SK-N-SH (cell line): ENCODE measurements around the gene POLD3.

Experiments
- CHD2 ChIP-seq: fragments of 150-350 bp; IDR thresholded peaks from 2 replicates; pipeline ENCODE4 v1.6.1; 2018; ENCODE audit warnings: low read length; ENCODE audit not compliant: partially characterized antibody
- EP300 ChIP-seq, 2 experiments: IDR thresholded peaks; 2 replicates each; pipeline versions ENCODE4 v1.4.0 to v1.6.1; 2012; ENCODE audit warnings: borderline replicate concordance in 1 of 2, low read depth in 1 of 2, low read length in 1 of 2
- EZH2phosphoT487 ChIP-seq: fragments of 200-600 bp; sonication (generic); IDR thresholded peaks from 2 replicates; pipeline ENCODE4 v1.6.1; 2017; ENCODE audit warnings: low read depth, mixed run types, mild to moderate bottlenecking, antibody characterized with exemption, moderate library complexity, borderline replicate concordance
- RFX5 ChIP-seq: IDR thresholded peaks from 2 replicates; pipeline ENCODE4 v1.6.1; 2012; ENCODE audit warnings: mild to moderate bottlenecking, improper control_type of control experiment, low read length
- SIN3A ChIP-seq: IDR thresholded peaks from 2 replicates; pipeline ENCODE4 v1.6.1; 2012; ENCODE audit warnings: low read depth, mild to moderate bottlenecking, low read length, moderate library complexity, borderline replicate concordance
- TF ChIP-seq, protein P1 (sequence below): fragments of 200-600 bp; sonication (generic); IDR thresholded peaks from 2 replicates; pipeline ENCODE4 v1.6.1; 2017; ENCODE audit warnings: antibody characterized with exemption, mild to moderate bottlenecking, moderate library complexity
- TF ChIP-seq, protein P2 (sequence below): IDR thresholded peaks from 2 replicates; pipeline ENCODE4 v1.4.0; 2012; ENCODE audit warnings: low read depth, borderline replicate concordance
- TF ChIP-seq, protein P3 (sequence below): IDR thresholded peaks from 2 replicates; pipeline ENCODE4 v1.6.1; 2012; ENCODE audit warnings: mild to moderate bottlenecking, low read depth, low read length, moderate library complexity
- TF ChIP-seq, protein P4 (sequence below): IDR thresholded peaks from 2 replicates; pipeline ENCODE4; 2012

DNA sequence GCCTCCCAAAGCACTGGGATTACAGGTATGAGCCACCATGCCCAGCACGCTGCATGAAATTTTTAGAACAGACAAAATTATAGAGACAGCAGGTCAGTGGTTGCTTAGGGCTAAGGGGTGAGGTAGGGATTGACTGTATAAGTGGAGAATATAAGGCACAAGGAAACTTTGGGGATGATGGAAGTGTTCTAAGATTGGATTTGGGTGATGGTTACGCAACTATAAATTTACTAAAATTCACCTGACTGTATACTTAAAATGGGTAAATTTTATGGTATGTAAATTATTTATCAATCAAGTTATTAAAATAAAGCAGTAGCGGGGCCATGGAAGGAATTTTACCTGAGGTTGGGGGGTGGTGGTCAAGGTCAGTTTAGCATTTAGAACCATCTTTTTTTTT lies 16.4 kb upstream of the POLD3 start:
- TF ChIP-seq, protein P1, sequence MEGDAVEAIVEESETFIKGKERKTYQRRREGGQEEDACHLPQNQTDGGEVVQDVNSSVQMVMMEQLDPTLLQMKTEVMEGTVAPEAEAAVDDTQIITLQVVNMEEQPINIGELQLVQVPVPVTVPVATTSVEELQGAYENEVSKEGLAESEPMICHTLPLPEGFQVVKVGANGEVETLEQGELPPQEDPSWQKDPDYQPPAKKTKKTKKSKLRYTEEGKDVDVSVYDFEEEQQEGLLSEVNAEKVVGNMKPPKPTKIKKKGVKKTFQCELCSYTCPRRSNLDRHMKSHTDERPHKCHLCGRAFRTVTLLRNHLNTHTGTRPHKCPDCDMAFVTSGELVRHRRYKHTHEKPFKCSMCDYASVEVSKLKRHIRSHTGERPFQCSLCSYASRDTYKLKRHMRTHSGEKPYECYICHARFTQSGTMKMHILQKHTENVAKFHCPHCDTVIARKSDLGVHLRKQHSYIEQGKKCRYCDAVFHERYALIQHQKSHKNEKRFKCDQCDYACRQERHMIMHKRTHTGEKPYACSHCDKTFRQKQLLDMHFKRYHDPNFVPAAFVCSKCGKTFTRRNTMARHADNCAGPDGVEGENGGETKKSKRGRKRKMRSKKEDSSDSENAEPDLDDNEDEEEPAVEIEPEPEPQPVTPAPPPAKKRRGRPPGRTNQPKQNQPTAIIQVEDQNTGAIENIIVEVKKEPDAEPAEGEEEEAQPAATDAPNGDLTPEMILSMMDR, result no peak
- TF ChIP-seq RFX5 (no peak), CHD2 (no peak), SIN3A (no peak), EP300 (IDR thresholded peaks at IDR 0.05; ENCODE audit: borderline replicate concordance in 1 of 2, low read depth in 1 of 2, low read length in 1 of 2) (no peak), EZH2phosphoT487 (no peak)
- TF ChIP-seq, protein P2, sequence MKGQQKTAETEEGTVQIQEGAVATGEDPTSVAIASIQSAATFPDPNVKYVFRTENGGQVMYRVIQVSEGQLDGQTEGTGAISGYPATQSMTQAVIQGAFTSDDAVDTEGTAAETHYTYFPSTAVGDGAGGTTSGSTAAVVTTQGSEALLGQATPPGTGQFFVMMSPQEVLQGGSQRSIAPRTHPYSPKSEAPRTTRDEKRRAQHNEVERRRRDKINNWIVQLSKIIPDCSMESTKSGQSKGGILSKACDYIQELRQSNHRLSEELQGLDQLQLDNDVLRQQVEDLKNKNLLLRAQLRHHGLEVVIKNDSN, result no peak
- TF ChIP-seq, protein P3, sequence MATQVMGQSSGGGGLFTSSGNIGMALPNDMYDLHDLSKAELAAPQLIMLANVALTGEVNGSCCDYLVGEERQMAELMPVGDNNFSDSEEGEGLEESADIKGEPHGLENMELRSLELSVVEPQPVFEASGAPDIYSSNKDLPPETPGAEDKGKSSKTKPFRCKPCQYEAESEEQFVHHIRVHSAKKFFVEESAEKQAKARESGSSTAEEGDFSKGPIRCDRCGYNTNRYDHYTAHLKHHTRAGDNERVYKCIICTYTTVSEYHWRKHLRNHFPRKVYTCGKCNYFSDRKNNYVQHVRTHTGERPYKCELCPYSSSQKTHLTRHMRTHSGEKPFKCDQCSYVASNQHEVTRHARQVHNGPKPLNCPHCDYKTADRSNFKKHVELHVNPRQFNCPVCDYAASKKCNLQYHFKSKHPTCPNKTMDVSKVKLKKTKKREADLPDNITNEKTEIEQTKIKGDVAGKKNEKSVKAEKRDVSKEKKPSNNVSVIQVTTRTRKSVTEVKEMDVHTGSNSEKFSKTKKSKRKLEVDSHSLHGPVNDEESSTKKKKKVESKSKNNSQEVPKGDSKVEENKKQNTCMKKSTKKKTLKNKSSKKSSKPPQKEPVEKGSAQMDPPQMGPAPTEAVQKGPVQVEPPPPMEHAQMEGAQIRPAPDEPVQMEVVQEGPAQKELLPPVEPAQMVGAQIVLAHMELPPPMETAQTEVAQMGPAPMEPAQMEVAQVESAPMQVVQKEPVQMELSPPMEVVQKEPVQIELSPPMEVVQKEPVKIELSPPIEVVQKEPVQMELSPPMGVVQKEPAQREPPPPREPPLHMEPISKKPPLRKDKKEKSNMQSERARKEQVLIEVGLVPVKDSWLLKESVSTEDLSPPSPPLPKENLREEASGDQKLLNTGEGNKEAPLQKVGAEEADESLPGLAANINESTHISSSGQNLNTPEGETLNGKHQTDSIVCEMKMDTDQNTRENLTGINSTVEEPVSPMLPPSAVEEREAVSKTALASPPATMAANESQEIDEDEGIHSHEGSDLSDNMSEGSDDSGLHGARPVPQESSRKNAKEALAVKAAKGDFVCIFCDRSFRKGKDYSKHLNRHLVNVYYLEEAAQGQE, result no peak
- TF ChIP-seq, protein P4, sequence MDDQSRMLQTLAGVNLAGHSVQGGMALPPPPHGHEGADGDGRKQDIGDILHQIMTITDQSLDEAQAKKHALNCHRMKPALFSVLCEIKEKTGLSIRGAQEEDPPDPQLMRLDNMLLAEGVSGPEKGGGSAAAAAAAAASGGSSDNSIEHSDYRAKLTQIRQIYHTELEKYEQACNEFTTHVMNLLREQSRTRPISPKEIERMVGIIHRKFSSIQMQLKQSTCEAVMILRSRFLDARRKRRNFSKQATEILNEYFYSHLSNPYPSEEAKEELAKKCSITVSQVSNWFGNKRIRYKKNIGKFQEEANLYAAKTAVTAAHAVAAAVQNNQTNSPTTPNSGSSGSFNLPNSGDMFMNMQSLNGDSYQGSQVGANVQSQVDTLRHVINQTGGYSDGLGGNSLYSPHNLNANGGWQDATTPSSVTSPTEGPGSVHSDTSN, result no peak
